ENCODE results near the gene POLR3C.

Gene POLR3C

DNA sequence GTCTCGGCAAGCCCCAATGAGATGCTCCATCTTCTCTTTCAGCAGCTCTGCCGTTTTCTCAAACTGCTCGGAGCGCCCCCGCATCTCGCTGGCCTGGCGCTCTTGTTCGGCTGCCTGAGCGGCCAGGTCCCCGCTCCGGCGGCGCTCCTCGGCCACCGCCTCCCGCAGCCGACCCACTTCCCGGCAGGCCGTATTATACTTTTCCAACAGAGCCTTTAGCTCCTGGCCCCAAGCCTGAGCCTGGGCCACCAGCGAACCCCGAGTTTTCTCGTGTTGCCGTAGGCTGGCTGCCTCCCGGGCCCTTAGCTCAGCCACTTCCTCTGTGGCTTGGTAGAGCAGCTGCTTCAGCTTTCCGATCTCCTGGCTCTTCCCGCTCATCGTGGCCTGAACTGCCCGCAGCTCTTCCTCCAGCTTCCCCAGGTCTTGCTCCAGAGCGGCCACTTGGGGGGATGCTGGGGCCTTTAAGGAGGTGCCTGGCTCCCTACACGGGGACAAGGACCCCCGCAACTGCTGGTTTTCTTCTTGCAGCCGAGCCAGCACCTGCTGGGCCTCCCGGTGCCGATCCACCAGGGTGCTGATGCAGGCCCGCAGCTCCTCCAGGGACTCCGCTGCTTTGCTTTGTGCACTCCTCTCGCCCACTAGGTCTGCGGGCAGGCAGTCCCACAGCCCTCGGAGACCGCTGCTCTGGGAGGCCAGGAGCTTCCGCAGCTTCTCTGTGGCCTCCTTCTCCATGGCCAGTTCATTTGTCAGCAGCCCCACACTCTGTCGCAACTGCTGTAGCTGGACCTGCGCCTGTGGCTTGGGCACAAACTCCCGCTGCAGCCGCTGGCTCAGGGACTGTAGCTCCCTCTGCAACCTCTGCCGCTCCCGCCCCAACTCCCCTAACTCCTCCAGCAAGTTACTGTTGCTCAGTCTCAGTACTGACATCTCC is 48.3 kb downstream of the POLR3C start:
- no peak for DNase-seq (ENCODE audit: low read depth)

DNA sequence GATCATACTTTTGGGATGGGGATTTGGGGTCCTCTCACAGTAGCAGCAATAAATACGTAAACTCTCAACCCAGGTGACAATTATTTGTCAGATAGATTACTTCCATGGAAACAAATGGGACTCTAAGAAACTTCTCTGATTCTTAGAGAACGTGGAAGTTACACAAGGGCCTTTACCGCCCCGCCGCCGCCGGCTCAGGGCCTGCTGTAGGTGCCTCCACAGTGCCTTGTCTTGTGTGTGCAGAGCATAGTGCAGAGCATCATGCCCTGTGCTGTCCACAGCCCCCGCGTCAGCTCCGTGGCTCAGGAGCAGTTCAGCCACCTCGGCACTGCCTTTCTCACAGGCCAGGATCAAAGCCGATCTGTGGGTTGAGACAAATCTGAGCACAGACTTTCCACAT is 50.6 kb downstream of the POLR3C start:
- DNase-seq (ENCODE audit: low read depth), result no peak

DNA sequence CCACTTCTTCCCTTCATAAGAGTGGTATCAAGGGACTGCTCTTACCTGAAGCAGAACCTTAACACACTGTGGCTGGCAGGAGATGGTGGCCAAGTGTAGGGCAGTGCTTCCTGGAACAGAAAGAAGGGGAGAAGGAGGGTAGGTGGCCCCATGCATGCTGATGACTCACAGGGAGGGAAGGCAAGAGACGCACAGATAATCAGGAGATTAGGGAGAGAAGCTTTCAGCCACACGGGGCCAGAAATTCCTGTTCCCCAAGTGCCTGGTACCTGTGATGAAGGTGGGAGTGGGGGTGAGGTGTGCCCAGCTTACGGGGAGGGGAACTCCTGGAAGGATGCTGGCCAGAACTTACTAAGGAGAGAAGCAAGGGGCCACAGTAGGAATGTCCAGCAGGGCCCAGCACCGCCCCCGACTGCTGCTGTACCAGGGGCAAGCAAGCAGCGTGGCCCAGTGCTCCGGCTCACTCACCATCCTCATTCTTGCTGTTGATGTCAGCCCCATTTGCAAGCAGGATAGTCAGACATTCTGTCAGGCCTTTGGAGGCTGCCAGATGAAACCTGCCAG is 54.0 kb downstream of the POLR3C start:
- no peak for DNase-seq (ENCODE audit: low read depth)

DNA sequence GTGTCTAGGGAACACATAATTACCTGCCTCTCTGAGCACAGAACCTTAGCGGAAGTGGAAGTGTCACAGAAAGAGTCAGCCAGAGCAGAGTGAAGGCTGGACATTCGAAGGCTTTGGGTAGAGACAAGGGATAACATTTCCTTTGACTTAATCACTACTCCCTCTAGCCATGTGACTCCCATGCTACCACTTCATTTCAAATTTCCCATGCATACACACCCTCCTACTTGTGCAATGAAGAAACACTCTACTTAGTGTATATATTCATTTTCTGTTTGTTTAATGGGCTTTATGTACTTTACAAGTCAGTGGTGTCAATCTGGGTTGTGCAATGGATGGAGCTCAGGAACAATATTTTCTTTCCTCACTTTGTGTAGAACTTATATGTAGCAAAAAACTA is 54.7 kb downstream of the POLR3C start:
- no peak for DNase-seq (ENCODE audit: low read depth)

DNA sequence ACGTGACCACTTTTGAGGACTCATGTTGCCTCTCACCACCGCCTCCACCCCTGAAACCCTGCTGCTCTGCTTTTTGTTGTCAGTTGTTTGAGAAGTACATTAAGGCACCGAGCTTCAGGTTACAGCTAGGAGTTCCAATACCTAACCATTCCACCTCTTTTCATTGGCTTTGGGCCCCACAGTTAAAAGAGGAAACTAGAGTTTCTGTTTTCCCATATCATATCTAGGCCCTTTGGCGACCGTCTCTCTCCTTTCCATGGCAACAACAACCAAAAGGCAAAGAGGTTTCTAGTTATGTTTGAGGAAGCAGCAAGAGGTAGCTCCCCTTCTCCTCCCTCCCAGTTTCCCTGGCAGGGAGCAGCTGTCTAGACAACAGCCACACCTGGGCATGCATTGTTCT is 55.8 kb downstream of the POLR3C start:
- DNase-seq (ENCODE audit: low read depth), result no peak

DNA sequence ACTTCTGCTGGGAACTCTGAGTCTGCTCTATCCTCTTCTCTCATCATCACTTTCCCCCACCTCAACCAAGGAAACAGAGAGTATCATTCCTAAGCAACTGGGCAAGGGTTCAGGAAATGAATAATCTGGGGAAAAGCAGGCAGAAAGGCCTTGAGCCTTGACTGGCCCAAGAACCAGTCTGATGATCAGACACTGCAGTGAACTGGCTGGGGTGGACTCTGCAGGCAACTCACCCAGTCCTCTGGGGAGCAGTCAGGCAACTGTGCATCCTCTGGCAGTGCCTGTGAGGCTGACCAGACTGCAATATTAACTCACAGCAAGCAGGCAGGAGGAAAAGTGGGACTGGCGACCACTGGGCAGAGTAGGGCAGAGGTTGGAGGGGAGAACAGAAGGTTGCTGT is 60.7 kb downstream of the POLR3C start:
- DNase-seq (ENCODE audit: low read depth), result no peak

DNA sequence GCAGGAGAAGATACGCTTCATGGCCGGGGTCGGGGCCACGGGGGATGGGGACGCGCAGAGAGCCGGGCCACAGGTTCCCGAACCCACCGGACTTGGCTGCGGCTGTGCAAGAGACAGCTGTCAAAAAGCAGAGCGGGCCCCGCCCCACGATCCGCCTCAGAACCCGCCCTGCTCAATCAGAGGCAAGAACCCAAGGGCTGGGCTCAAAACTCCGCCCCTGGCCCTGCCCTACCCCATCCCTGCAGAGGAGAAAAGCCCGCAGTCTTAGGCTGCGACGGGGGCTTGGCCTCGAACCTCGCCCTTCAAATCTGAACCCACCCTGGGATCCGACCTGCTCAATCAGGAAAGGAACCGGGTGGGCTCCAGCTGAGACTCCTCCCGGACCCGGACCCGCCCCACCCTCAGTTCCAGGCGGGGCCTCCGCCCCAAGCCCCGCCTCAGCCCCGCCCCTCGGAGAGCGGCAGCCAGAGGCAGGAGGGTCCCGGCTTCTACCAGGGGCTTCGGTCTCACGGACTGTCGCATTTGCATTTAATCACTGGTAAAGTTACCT is 61.8 kb downstream of the POLR3C start, which contains the start of gene ANKRD35:
Gene ANKRD35, minus strand, starts transcription at position 129 of the 550 bp plus-strand sequence. Its CDS starts 108 bp downstream, at position 21.
- peak; percentile 79 for DNase-seq (ENCODE audit: low read depth)

DNA sequence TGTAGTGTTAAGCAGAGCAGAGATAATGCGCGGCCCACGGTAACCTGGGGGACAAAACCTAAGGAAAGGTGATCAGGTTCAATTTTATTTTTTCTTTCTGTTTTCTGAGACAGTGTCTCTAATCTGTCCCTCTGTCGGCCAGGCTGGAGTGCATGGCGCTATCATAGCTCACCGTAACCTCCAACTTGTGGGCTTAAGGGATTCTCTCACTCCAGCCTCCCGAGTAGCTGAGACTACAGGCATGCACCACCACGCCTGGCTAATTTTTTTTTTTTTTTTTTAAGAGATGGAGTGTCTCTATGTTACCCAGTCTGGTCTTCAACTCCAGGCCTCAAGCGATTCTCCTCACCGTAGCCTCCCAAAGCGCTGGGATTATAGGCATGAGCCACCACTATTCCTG is 62.4 kb downstream of the POLR3C start:
- no peak for DNase-seq (ENCODE audit: low read depth)

DNA sequence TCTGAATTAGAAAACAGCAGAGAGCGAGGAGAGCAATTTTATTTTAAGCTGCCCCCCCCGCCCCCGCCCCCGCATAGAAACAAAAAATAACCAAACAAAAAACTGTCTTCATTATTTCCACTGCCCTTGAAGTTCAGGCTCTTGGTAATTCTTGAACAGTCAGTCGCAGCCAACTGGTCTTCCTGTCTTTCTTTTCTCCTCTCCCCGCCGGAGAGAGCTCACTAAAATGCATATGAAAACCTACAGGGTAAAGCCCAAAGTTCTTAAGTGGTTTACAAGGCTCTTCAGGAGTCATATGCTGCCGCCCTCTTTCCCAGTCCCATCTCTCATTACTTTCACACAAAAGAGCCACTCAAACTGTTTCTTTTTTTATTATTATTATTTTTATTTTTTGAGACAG is 62.8 kb downstream of the POLR3C start:
- no peak for DNase-seq (ENCODE audit: low read depth)

DNA sequence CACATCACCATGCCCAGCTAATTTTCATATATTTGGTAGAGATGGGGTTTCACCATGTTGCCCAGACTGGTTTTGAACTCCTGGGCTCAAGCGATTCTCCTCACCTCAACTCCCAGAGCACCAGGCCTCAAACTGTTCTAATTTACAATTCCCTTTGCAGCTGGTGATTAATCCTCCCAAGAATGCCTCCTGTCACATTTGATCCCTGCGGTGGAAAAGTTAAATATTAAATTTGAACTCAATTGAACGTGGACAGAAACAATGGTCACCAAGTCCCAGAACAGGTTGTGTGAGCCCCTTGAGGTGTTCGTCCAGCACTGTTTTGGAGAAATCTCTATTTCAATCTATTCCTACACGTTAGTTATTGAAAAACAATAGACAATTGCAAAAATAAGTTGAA is 63.6 kb downstream of the POLR3C start:
- DNase-seq (ENCODE audit: low read depth), result no peak

DNA sequence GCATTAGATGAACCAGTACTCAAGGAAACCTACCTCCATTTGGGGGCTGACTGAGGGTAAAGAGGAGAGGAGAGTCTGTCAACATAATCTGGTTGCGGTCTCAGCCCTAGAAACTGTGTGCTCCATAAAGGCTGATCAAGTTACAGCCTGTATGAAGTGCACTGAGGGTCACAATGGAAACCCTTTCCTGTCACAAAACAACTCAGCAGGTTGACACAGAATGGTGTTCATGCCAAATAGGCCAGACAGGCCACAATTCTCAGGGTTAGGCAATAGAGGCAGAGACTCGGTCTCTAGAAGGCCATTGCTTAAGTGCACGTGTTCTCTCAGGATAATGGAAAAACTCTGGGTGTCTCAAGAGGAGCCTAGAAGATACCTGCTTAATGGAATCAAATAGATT is 65.7 kb downstream of the POLR3C start:
- DNase-seq (ENCODE audit: low read depth), result no peak

DNA sequence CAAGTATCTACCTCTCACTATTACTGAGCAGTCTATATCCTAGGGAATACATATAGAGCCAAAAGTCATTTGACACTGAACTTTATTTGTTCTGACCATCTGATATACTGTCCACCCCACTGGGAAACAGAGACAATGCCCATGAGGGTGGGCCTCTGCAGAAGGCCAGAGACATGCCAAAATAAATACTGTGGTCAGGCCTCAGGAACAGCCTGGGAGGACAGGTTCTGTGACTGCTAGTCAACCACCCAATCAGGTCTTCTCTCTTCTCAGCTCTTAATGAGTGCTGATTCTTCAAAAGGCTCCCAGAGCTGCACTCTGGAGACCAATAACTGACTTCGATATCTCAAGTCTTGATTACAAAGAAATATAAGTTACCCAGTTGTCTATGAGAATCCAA is 67.1 kb downstream of the POLR3C start:
- DNase-seq (ENCODE audit: low read depth), result no peak

DNA sequence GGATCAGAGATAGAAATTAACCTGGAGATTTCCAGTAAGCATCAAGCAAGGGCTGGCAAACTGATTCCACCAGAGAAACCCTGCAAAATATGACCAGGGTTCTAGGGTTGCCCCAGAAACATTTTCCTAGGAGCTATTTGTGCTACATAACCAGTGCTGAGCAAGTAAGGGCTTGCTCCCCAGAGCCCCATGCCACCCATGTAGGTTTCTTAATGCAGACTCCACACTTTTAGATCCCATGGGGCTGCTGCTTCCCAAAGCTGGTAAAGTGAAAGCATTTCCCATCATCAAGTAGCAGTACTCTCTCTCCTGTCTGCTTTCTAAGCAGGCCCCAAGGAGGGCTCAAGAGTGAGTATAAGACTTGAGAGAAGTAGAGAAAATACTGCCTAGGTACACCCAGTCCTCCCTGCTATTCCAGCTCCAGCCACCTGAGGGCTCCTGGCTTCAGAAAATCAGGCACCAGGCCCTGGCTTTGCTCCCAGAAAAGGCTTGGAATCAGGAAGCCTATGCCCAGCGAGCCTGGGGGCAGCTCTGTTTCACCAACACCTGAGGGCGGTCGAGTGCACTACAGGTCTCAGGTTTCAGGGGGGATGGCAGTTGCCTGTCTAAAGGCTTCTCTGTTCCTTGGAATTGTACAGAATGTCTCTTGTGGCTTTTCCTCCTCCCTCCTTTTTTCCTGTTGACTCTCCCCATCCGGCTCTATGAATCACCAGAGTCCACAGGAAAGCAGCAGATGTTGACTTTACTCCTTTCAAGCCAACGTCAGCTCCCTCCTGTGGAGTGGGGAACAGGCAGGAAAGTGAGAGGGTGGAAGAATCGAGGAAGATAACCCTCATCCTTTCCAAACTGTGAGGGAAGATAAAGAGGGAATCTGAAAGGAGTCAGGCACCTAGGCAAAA is 67.8 kb downstream of the POLR3C start:
- peak; percentile 6 for DNase-seq (ENCODE audit: low read depth)

DNA sequence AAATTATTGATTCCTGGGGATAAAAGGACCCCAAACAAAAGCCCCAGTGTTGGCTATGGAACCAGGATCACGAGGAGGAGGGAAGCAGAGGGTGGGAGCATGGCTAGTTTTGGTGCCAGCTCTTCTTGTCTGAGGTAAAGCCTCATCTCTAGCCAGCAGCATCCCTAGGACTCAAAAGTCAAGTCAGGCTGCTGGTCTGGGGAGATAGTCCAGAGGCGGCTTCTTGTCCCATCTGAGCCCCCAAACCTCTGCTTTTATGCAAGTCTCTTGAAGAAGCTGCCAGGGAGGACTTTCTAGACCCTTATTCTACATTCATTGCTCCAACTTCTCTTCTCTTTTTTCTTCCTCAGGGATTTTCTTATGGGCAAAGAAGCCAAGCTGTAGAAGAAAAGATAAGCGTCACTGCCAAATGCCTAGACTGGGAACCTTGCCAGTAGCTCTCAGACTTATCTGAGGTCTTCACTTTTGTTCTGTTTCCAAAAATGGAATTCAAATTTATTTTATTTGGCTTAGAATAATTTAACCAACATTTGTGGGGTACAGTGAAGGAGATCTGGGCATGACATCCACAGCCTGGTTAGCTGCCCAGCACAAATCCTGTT is 68.6 kb downstream of the POLR3C start:
- DNase-seq (ENCODE audit: low read depth), result no peak

DNA sequence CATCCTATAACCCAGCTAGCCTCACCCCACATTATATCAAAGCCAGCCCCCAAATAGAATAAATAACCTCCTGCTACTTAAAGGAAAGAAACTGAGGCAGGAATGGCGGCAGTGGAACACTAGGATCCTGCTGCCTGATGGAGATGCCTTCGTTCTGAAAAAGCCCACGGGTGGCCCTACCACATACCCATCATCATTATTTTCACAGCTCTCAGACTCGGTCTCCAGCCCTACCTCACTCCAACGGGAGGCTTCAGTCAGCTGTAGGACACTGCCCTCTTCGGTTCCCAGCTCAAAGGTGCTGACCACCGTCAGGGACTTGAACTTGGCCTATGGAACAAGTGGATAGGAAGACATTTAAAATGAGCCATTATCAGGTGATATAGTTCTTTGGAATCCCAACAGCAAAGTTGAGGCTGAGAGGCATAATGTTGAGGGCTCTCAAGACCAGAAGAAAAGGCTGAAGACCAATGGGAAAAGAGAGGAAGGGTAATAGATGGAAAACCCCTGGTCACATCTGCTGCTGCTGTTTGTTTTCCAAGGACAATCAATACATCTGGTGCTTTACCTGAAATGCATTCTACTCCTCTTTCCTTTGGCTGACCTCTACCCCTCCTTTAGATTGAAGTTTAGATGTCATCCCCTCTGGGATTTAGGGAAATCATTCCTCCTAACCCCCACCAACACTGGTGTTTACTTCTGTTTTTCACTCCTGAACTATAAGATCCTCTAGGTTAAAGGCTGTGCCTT is 69.5 kb downstream of the POLR3C start:
- DNase-seq (ENCODE audit: low read depth), result no peak
